Right kidney (tissue), 1 donor: ENCODE results near the gene NECTIN1.

ENCODE experiments used
- DNase-seq: peaks from one replicate; pipeline ENCODE4 v3.0.0-alpha.2; 2016

The NECTIN1 gene

GRCh38 chr11:119673052-119673758 lies 55.8 kb downstream of the NECTIN1 start:
- no peak for DNase-seq

GRCh38 chr11:119672597-119672996 lies 56.4 kb downstream of the NECTIN1 start:
- DNase-seq, result no peak

GRCh38 chr11:119671561-119672015 lies 57.4 kb downstream of the NECTIN1 start:
- no peak for DNase-seq

- DNase-seq, result peak; percentile 70
Observed at GRCh38 chr11:119671051-119671450, 57.9 kb downstream of the NECTIN1 start.

- DNase-seq, result no peak
Observed at GRCh38 chr11:119669487-119669886, 59.5 kb downstream of the NECTIN1 start.

- no peak for DNase-seq
Observed at GRCh38 chr11:119668676-119669075, 60.3 kb downstream of the NECTIN1 start.

GRCh38 chr11:119666463-119667131 lies 62.4 kb downstream of the NECTIN1 start:
- peak; percentile 64 for DNase-seq

- no peak for DNase-seq
Observed at GRCh38 chr11:119666061-119666460, 62.9 kb downstream of the NECTIN1 start.

- DNase-seq, result no peak
Observed at GRCh38 chr11:119664701-119665420, 64.1 kb downstream of the NECTIN1 start.

- DNase-seq, result peak; percentile 52
Observed at GRCh38 chr11:119664063-119664572, 64.9 kb downstream of the NECTIN1 start.

- no peak for DNase-seq
Observed at GRCh38 chr11:119663279-119663678, 65.7 kb downstream of the NECTIN1 start.

- no peak for DNase-seq
Observed at GRCh38 chr11:119661226-119661625, 67.8 kb downstream of the NECTIN1 start.

GRCh38 chr11:119659971-119660723 lies 68.9 kb downstream of the NECTIN1 start:
- no peak for DNase-seq

GRCh38 chr11:119652907-119653659 lies 75.9 kb downstream of the NECTIN1 start:
- no peak for DNase-seq

- no peak for DNase-seq
Observed at GRCh38 chr11:119651802-119652584, 77.0 kb downstream of the NECTIN1 start.

- DNase-seq, result no peak
Observed at GRCh38 chr11:119650251-119650650, 78.7 kb downstream of the NECTIN1 start.

GRCh38 chr11:119647254-119647653 lies 81.7 kb downstream of the NECTIN1 start:
- DNase-seq, result no peak

GRCh38 chr11:119645018-119645417 lies 84.0 kb downstream of the NECTIN1 start:
- DNase-seq, result no peak

- no peak for DNase-seq
Observed at GRCh38 chr11:119644502-119644901, 84.5 kb downstream of the NECTIN1 start.

GRCh38 chr11:119643876-119644225 lies 85.1 kb downstream of the NECTIN1 start:
- no peak for DNase-seq
